ENCODE data around the gene PERCC1.

The PERCC1 gene

DNA sequence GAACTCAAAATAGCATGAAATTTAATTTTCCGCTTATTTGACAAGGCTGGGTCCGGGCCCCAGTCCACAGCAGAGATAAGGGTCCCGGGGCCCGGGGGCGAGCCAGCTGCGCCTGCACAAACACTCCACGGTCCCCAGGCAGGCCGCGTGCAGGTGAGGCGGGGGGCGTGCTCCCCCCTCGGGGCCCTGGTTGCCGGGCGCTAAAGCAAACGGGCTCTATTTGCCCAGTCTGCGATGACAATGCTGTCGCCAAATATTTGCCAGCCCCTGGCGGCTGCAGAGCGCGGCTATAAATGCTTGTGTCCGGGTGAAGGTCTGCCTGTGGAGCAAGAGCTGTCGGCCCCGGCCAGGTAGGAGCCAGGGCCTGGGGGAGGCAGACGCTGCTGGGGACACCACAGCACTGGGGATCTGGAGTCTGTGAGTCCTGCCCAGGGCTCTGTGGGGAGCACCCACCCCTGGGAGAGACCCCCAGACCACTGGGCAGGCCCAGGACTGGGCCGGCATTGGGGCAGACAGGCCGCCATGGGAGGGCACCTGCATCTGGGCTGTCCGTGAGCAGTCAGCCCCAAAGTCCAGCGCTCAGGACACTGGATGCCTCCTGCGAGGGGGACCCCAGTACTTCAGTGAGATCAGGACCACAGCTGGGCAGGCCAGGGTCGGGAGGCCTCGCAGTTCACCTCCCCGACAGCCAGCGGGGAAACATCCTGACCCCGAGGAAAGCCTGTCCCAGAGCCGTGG lies at the start of gene PERCC1:
Gene PERCC1 (plus strand): TSS at position 320 of the 738 bp plus-strand sequence. CDS start 1,516 bp downstream, outside the sequence.
- in situ Hi-C loops (cut with MboI; ENCODE audit: low sequenced_read_pairs), result no loop called here

DNA sequence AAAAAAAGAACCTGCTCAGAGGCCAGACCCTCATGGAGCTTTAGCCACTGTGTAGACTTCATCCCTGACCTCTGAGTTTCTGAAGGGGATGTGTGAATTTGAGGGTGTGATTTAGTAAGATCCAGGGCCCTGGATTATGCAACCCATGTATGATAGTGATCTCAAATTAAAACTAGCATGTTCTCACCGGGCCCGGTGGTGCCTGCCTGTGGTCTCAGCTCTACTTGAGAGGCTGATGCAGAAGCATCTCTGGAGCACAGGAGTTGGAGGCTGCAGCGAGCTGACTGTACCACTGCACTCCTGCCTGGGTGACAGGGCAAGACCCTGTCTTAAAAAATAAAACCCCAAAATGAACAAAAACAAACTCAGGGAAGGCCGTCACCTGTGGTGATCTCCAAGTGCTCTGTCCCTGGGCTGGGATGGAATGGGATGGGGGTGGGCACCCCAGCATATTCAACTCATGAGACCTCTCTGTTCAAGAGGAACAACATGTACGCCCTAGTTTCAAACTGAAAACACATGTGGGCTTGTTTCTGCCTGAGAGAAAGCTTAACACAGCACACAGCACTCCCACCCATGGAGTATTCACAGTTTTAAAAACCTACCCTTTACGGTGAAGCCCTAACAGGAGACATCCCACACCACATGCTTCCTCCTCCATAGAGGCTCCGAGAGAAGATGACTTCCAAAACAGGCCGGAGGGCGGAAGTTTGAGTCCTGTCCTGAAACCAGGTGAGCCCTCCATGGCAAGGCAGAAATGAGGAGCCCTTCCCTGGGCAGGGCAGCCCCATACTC lies 49.1 kb upstream of the PERCC1 start:
- in situ Hi-C loops (cut with MboI; ENCODE audit: low sequenced_read_pairs), result no loop called here

DNA sequence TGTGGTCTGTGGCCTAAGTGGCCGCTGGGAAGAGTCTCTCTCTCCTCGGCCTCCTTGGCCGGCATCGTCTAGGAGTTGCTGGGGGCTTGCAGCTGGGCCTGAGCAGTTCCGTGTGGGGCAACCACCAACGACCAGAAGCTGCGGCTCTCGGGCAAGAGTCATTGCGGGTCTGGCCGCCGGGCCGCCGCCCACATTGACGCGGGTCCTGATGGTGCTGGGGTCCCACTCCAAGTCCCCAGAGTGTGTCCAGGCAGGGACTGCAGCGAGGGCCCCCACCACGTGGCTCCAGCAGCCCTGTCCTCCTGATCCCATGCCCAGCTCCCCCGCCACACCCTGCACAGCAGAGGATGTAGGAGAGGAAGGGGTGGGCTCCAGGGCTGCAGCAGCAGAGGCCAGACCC lies 47.3 kb upstream of the PERCC1 start:
- in situ Hi-C loops (cut with MboI; ENCODE audit: low sequenced_read_pairs), result no loop called here

DNA sequence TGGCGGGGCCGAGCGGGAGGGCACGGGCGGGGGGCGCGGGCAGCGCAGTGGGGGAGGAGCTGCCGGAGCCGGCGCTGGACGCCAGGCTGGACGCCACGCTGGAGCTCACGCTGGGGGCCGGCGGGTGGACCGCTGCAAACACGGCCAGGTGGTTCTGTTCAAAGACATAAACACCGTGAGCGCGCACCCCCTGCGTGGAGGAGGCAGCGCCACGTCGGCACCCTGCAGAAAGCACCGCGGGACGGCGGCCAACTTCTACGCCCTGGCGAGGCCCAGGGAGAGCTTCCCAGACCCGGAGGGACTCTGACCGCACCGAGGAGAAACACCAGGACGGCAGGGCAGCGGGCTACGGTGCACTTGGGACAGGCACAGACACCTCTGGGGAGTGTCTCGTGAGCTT lies 45.6 kb upstream of the PERCC1 start:
- in situ Hi-C loops (cut with MboI; ENCODE audit: low sequenced_read_pairs), result no loop called here

DNA sequence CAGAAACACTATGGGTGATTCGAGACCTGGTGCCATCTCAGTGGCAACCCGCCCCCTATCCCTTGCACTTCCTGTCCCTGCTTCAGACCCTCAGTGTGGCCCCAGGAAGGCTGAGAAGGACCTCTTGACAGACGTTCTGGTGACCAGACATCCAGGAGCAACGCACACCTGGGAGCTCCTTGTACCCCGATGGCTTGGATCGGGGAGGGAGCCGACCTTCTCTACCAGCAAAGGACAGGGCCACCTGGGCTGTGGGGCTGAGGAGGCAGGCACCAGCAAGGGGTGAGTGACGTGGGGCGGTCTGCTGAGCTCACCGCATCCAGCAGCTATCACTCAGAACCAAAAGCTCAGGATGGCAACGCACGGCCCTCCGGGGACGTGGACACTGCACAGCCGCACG lies 43.5 kb upstream of the PERCC1 start:
- in situ Hi-C loops (cut with MboI; ENCODE audit: low sequenced_read_pairs), result no loop called here

DNA sequence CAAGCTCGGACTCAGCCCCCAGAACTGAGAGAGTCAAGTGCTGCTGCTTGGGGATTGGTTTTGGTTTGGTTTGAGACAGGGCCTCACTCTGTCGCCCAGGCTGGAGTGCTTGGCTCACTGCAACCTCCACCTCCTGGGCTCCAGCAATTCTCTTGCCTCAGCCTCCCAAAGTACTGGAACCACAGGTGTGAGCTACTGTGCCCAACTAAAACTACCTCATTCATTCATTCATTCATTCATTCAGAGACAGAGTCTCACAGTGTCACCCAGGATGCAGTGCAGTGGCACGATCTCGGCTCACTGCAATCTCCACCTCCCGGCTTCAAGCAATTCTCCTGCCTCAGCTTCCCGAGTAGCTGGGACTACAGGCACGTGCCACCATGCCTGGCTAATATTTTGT lies 41.1 kb upstream of the PERCC1 start:
- in situ Hi-C loops (cut with MboI; ENCODE audit: low sequenced_read_pairs), result no loop called here

DNA sequence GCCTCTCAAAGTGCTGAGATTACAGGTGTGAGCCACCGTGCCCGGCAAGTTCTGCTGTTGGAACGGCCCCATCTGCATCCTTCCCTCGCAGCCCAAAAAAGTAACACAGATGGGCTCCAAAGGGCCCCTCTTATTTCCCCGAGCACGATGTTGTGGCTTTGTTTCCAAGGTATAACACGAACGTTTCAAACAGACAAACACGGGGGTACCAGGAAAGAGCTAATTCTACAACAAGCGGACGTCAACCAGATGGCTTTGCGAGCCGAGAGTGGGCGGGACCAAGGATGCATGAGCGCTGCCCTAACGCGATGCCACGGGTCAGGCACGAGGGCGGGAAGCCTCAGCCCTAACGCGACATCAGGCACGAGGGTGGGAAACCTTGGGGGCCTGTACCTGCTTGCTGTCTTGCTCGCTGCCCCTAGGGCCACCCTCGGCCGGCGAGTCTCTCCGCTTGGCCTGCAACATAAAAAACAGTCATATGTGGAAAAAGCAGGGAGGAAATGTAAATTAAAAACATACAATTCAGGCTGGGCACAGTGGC lies 40.6 kb upstream of the PERCC1 start:
- in situ Hi-C loops (cut with MboI; ENCODE audit: low sequenced_read_pairs), result no loop called here

DNA sequence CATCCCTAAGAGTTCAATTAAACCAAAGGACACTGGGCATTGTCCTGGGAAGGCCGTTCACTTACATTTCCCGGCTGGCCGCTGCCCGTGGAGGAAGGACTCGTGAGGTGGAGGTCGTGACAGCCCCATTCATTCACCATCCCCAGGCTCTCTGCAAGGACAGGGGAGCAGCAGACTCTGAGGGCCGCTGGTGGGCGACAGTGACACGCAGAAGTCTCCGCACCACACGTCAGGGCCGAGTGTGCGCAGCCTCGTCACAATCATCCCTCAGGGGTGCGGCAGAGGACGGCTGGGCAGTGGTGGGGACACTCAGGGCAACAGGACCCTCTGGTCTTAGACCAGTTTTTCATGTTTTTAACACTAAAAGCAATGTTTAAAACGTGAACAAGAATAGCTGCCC lies 38.1 kb upstream of the PERCC1 start:
- in situ Hi-C loops (cut with MboI; ENCODE audit: low sequenced_read_pairs), result no loop called here

DNA sequence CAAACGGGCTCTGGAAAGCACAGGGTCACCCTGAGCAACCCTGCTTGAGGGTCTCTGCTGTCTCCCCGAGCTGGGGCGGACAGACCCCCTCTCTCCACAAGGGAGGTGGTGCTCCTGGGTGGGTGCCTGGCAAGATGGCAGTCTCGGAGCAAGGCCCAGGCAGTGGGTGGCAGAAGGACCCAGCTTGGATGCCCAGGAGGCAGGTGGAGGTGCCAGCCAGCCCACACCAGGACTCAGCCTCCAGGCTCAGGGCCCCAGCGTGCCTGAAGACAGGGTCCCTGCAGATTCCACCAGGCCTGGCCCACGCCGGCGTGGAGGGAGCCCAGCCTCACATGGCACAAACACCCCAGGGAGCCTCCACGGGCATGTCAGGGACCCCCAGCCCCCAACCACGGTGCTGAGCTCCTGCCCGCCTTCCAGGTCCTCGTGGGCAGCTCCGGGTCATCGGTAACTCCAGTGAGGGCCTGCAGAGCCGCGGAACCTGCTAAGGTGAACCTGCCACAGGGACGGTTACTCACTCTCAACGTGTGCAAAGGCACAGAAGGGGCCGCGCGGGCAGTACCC lies 37.2 kb upstream of the PERCC1 start:
- in situ Hi-C loops (cut with MboI; ENCODE audit: low sequenced_read_pairs), result no loop called here

DNA sequence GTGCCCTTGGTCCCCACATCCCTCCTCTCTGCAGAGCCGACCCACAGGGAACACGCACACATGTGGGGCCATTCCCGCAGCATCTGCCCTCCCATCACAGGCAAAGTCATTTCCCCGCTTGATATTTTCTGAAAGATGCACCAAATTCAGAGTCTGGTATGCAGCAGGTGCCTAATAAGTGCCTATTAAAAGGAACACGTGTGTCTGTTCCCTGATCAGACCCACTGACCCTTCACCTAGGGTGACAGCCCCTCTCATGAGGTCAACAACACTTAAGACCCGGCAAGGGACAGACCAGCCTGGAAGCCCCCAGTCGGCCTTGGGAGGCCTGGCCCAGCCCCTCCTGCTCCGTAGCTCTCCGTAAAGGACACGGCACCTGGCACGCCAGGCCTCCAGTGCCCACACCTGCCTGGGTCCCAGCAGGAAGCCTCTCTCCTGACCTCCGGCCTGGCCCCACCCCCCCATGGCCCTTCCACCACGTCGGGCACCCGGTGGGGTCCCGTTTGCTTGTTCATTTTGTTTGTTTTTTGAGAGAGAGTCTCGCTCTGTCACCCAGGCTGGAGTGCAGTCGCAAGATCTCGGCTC lies 36.4 kb upstream of the PERCC1 start:
- in situ Hi-C loops (cut with MboI; ENCODE audit: low sequenced_read_pairs), result no loop called here

DNA sequence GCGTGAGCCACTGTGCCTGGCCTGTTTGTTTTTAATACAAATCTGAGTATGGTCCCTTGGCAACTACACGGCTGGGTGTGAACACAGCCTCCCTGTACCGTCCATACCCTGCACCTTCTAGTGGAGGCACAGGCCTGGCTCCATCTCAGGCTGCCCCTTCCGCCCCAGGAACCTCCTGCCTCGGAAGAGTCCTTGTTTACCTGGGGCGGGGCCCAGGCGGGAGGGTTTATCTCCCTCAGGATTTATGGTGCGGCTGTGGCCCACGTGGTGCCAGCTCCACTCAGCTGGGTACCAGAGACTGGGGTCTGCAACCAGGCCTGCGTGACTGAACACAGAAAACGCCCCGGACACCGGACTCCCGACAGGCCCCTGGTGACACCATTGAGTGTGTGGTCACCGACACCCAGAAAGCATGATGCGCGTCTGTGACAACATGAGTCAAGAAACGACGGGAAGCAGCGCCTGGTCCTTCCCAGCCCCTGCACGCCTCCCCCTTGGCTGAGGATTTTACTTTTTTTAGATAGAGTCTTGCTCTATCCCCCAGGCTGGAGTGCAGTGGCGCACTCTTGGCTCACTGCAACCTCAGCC lies 35.3 kb upstream of the PERCC1 start:
- in situ Hi-C loops (cut with MboI; ENCODE audit: low sequenced_read_pairs), result no loop called here

DNA sequence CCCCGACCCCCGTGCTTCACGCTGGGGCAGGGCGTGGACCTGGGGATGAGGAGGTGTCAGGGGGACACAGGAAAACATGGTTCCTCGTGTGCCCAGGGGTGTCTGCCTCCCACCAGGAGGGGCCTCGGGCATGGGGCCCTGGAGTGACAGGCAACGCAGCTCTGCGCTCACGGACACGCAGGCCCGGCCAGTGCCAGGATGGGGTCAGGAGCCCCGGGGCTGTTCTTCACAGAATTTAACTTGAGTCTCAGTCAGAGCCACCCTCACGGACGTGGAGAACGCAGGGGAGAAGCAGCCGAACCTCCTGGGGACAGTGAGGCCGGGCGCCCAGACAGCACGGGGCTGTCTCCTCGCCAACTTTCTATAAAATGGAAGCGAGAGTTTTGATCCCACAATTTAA lies 33.1 kb upstream of the PERCC1 start:
- in situ Hi-C loops (cut with MboI; ENCODE audit: low sequenced_read_pairs), result no loop called here

DNA sequence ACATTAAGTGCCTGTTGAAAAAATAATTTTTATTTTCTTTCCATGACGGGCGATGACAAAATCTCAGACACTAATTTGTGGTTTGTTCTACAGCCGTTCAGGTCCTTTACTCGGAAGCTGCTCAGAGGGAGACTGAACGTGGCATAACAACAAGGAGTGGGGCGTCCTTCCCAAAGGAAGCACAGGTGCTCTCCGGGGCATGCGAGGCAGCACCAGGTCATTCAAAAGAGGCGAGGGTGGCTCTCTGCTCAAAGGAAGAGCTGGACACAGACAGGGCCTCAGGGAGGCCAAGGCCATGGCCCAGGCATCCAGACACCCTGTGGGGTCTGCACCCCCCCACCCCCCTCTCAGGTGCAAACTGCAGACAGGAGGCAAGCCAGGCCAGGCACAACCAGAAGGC lies 32.5 kb upstream of the PERCC1 start:
- in situ Hi-C loops (cut with MboI; ENCODE audit: low sequenced_read_pairs), result no loop called here

DNA sequence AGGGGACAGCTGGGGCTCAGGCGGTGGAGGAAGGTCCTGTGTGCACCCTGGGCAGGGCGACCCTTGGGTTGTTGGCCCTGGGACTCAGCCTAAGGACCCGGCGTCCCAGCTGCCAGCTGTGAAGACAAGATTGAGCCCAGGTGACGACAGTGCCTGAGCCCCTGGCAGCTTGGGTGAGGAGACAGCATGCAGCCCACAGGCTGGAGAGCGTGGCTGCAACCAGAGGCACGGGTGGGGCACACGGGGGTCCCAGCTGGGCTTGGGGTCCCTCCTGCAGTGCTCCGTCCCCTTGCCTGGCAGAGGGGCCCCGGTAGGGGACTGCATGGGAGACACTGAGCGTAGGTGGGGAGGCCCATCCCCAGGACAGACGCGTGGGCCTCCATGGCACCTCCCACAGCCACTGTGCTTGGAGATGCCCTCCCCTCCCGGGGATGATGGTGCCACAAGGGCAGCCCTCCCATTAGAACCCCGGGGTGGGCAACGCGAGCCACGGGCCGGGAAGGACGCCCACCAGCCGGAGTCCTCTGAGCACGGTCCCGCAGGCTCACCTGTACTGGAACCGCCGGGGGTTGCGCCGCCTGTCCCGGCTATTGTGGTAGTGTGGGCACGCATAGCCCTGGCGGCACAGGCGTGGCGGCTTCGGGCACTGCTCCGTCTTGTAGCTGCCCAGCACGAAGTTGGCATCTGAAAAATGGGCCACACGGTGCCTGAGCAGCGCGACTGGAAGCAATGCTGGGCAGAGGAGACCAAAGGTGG lies 31.9 kb upstream of the PERCC1 start:
- in situ Hi-C loops (cut with MboI; ENCODE audit: low sequenced_read_pairs), result no loop called here

DNA sequence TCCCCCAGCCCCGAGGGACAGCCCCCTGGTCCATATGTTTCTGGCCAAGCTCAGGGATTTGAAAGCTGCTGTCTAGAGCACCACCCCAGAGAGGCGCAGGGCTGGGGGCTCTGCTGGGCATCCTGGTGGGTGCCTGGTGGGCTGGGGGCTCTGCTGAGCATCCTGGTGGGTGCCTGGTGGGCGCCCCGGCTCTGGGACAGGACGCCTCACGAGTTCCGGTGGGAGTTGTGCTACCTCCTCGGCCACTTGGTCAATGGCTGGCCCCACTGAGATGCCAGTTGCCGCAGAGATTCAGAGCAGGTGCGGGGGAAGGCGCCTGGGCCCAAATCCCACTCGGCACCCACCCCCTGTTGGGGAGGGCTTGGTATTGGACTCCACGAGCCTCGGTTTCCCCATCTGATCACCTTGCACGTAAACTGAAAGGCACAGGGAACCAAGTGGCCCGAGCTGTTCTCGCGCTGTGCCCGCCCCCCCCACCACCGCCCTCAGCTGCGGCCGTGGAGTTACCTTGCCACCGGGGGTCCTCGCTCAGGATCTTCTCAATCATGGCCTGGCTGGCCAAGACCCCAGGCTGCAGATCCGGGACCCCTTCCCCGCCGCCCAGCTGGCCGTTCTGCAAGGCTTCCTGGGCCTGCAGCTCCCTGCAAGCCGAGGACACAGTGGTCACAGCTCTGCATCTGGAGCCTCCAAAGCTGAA lies 29.7 kb upstream of the PERCC1 start:
- in situ Hi-C loops (cut with MboI; ENCODE audit: low sequenced_read_pairs), result no loop called here

DNA sequence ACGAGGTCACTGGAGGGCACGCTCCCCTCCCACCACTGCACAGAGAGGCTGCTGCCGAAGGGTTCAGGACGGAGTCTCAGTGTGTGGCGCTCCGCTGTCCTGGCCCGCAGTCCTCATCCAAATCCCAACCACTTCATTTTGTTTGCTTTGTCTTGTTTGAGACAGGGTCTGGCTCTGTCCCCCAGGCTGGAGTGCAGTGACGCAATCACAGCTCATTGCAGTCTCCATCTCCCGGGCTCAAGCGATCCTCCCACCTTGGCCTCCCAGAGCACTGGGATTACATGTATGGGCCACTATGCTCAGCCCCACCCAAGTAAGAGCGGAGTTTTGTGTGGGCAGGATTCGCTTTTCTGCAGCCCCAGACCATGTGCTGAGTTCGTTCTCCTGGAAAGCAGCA lies 29.1 kb upstream of the PERCC1 start:
- in situ Hi-C loops (cut with MboI; ENCODE audit: low sequenced_read_pairs), result no loop called here

DNA sequence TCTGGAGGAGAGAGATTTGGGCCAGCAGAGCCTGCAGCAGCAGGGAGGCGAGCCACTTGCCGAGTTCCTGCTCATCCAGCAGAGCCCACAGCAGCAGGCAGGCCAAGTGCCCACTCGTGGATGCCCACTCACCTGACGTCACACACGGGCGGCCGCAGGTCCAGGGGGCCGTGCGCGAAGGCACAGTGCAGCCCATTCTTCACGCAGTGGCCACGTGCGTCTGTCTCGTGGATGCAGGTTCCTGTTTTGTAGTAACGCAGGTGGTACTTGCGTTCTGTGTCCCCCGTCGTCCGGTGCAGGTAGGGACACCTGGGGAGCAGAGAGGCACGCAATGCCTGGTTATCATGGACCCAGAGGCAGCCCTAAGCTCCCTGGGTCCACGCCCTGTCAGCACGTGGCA lies 27.8 kb upstream of the PERCC1 start:
- in situ Hi-C loops (cut with MboI; ENCODE audit: low sequenced_read_pairs), result no loop called here

DNA sequence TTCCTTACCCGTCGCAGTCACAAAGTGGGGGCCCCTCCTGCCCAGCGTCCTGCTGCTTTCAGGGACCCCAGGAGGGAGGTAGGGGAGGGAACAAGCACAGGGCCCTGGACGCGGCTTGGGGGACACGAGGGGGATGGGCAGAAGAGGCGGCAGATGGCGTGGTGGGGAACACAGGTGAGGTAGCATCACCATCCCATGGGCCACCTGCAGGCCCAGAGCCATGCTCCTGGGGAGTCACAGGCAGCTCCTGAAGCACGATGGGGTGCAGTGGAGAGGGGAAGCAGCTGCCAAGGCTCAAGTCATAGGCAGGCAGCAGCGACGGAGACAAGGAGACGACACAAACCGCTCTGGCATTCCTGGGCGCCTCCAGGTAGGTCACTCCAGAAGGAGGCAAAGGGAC lies 27.1 kb upstream of the PERCC1 start:
- in situ Hi-C loops (cut with MboI; ENCODE audit: low sequenced_read_pairs), result no loop called here

DNA sequence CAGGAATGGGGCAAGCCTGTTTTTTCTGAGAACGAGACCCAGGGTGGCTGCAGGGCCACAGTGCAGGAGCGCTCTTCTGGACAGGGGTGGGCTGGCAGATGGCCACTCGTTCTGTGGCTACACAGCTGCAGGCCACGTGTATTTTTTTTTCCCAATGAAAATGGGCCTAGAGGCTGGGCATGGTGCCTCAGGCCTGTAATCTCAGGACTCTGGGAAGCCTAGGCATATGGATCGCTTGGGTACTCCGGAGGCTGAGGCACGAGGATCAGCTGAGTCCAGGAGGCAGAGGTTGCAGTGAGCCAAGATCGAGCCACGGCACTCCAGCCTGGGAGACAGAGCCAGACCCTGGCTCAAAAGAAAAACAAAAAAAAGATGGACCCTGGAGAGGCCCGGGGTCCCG lies 23.1 kb upstream of the PERCC1 start:
- in situ Hi-C loops (cut with MboI; ENCODE audit: low sequenced_read_pairs), result no loop called here

Measured in HL-60/S4 treated with retinoic acid at 250 ng/mL for 4 days and 3 days (cell line).